MCF 10A (cell line): ENCODE measurements around the gene PYDC1. TPM values are rescaled to one million over a fixed set of nuclear protein-coding genes. Genes with fewer than 3 reads are reported as not detected.
A peak's percentile ranks its signal among the peaks of the same experiment; 100 is the strongest.

ENCODE experiments used
- BruUV-seq: library from RNA; stranded (reverse); fragments of 400-500 nt; replicated peaks from 2 replicates; lab custom pipeline; 2021; lab: Mats Ljungman, UMichigan
- CTCF ChIA-PET: fragments of 300-600 bp; sonication (Branson Sonifier 250); formaldehyde crosslinking; extraction: SDS; loops from one replicate; lab custom pipeline; 2021; ENCODE audit warnings: antibody characterized with exemption, inconsistent platforms; lab: Yijun Ruan, JAX
- POLR2A ChIA-PET: fragments of 300-600, 350-650 bp; sonication (Branson Sonifier 250); formaldehyde crosslinking; extraction: SDS; loops from one replicate; lab custom pipeline; 2020; ENCODE audit warnings: antibody characterized with exemption, inconsistent platforms; lab: Yijun Ruan, JAX
- DNase-seq: peaks from one replicate; pipeline ENCODE4 v3.0.0-alpha.2; 2018; ENCODE audit not compliant: unreplicated experiment
- H3K27ac Mint-ChIP-seq: one replicate; pipeline ENCODE4 v1.8.0; 2022; ENCODE audit warnings: mild to moderate bottlenecking, low read depth, mixed read lengths; ENCODE audit not compliant: unreplicated experiment
- H3K27me3 Mint-ChIP-seq: one replicate; pipeline ENCODE4 v1.8.0; 2022; ENCODE audit warnings: mixed read lengths; ENCODE audit not compliant: insufficient read depth, unreplicated experiment
- H3K36me3 Mint-ChIP-seq: one replicate; pipeline ENCODE4 v1.8.0; 2022; ENCODE audit warnings: mild to moderate bottlenecking, moderate library complexity, mixed read lengths; ENCODE audit not compliant: insufficient read depth, unreplicated experiment
- H3K4me1 Mint-ChIP-seq: one replicate; pipeline ENCODE4 v1.8.0; 2022; ENCODE audit warnings: mixed read lengths; ENCODE audit not compliant: insufficient read depth, unreplicated experiment
- H3K4me3 Mint-ChIP-seq: one replicate; pipeline ENCODE4 v1.8.0; 2022; ENCODE audit warnings: mild to moderate bottlenecking, moderate library complexity, mixed read lengths; ENCODE audit not compliant: unreplicated experiment
- H3K9me3 Mint-ChIP-seq: one replicate; pipeline ENCODE4 v1.8.0; 2022; ENCODE audit warnings: mixed read lengths; ENCODE audit not compliant: unreplicated experiment
- intact Hi-C: fragments of 100-400 bp; cut with micrococcal nuclease; formaldehyde crosslinking; loops from 2 replicates; pipeline ENCODE4 v1.14.1; 2022
- total RNA-seq: library from RNA; stranded (reverse); gene quantifications from 2 replicates; pipeline ENCODE4 v1.2.3, GENCODE V29; 2022
- TF ChIP-seq, protein P1 (sequence below): fragments of 200-600 bp; IDR thresholded peaks from one replicate; pipeline ENCODE4 v1.8.0; 2022; ENCODE audit warnings: antibody characterized with exemption, mild to moderate bottlenecking; ENCODE audit not compliant: unreplicated experiment

PYDC1 gene
- total RNA-seq, 1 experiment from 2014 or later: not detected

GRCh38 chr16:31213877-31214707, 2.8 kb downstream of the PYDC1 start, which contains the start of gene TRIM72:
Gene TRIM72 (plus strand): TSS chr16:31214119. CDS start chr16:31214739, 620 bp downstream.
- POLR2A ChIA-PET: interaction anchor here (0.6 kb wide), 1 partner anchor 32 kb away, joined by 3 read pairs; no protein-coding TSS in a partner anchor
- CTCF ChIA-PET: interaction anchor here (0.7 to 0.8 kb wide), 2 partner anchors 13 to 89 kb away, joined by 3 read pairs; no protein-coding TSS in a partner anchor
- Mint-ChIP-seq H3K27me3 (peaks cover 45% of the 10 kb centered on the region), H3K9me3 (no peaks in the 10 kb centered on the region), H3K27ac (no peak within 1 kb of the TSS), H3K4me1 (no peaks in the 10 kb centered on the region), H3K4me3 (peak within 1 kb of the TSS; percentile 49), H3K36me3 (no peaks in the 10 kb centered on the region)
- TF ChIP-seq, protein P1, sequence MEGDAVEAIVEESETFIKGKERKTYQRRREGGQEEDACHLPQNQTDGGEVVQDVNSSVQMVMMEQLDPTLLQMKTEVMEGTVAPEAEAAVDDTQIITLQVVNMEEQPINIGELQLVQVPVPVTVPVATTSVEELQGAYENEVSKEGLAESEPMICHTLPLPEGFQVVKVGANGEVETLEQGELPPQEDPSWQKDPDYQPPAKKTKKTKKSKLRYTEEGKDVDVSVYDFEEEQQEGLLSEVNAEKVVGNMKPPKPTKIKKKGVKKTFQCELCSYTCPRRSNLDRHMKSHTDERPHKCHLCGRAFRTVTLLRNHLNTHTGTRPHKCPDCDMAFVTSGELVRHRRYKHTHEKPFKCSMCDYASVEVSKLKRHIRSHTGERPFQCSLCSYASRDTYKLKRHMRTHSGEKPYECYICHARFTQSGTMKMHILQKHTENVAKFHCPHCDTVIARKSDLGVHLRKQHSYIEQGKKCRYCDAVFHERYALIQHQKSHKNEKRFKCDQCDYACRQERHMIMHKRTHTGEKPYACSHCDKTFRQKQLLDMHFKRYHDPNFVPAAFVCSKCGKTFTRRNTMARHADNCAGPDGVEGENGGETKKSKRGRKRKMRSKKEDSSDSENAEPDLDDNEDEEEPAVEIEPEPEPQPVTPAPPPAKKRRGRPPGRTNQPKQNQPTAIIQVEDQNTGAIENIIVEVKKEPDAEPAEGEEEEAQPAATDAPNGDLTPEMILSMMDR: no peak
- intact Hi-C loops: no loop called here
- BruUV-seq: no TSS peak
- no peak for DNase-seq

DNA sequence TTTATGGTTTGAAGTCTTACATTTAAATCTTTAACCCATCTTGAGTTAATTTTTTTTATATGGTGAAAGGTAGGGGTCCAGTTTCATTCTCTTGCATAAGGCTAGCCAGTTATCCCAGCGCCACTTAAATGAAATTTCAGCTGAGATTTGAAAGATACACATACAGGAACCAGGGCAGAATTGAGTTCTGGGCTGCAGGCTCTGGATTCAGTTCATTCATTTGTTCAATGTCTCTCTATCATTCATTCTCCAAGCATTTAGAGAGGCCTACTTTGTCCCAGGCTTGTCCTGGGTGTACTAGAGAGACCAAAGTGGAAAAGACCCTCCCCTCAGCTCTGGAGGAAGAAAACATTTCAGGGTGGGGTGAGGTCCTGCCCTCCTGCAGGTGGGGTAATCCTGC, 3.6 kb downstream of the PYDC1 start:
- Mint-ChIP-seq H3K36me3 (no peaks in the 10 kb centered on the region), H3K27ac (no peak overlapping the region), H3K27me3 (peaks cover 45% of the 10 kb centered on the region), H3K4me1 (no peaks in the 10 kb centered on the region), H3K9me3 (no peaks in the 10 kb centered on the region), H3K4me3 (no peak overlapping the region)
- POLR2A ChIA-PET: interaction anchor here (1.9 kb wide), 1 partner anchor 10 kb away, joined by 6 read pairs; the partner anchor contains the start of gene PYCARD
- CTCF ChIA-PET: interaction anchor here (0.7 kb wide), 1 partner anchor 50 kb away, joined by 3 read pairs; no protein-coding TSS in a partner anchor
- no TSS peak for BruUV-seq
- intact Hi-C loops: no loop called here
- DNase-seq: no peak
- TF ChIP-seq, protein P1: no peak

GRCh38 chr16:31206776-31207175, 10.2 kb downstream of the PYDC1 start:
- H3K27me3 Mint-ChIP-seq: peaks cover 29% of the 10 kb centered on the region
- H3K4me1 Mint-ChIP-seq: peaks cover 1% of the 10 kb centered on the region
- H3K36me3 Mint-ChIP-seq: no peaks in the 10 kb centered on the region
- no peak overlapping the region for H3K4me3 Mint-ChIP-seq
- H3K9me3 Mint-ChIP-seq: peaks cover 4% of the 10 kb centered on the region
- TF ChIP-seq, protein P1: no peak
- BruUV-seq: no TSS peak
- ChIA-PET CTCF (interaction anchor here (0.6 to 0.9 kb wide), 2 partner anchors 64 to 69 kb away, joined by 3 read pairs; no protein-coding TSS in a partner anchor), POLR2A (interaction anchor here (0.9 to 1.0 kb wide), 2 partner anchors 9 to 27 kb away, joined by 3 to 5 read pairs; partner anchors contain the start of gene FUS)
- no peak for DNase-seq
- no peak overlapping the region for H3K27ac Mint-ChIP-seq
- intact Hi-C loops: no loop called here
